ENCODE measurements around the gene RNASEL. TPM values are rescaled to one million over a fixed set of nuclear protein-coding genes. Genes with fewer than 3 reads are reported as not detected.

Gene RNASEL
- total and polyA plus RNA-seq, 2 of the 13 experiments (the other 11 are each of a cell fraction or from before 2014, with no cell fraction given): 0.05 to 0.20 TPM

GRCh38 chr1:182617734-182618351, 28.8 kb upstream of the RNASEL start:
- H3K9ac ChIP-seq (ENCODE audit: insufficient read depth, low read depth, low read length): no peak overlapping the region
- H3K9me3 ChIP-seq (ENCODE audit: low read length): no peaks in the 10 kb centered on the region
- TF ChIP-seq ERF (CRISPR knock-in tag; IDR thresholded peaks at IDR 0.05) (no peak), GATAD1 (CRISPR knock-in tag; IDR thresholded peaks at IDR 0.05) (no peak), IKZF5 (CRISPR knock-in tag; IDR thresholded peaks at IDR 0.05) (no peak), KDM3A (CRISPR knock-in tag; IDR thresholded peaks at IDR 0.05; ENCODE audit: low read depth) (no peak), CCDC6 (CRISPR knock-in tag; IDR thresholded peaks at IDR 0.05) (no peak), FOXO4 (CRISPR knock-in tag; conservative IDR thresholded peaks at IDR 0.05) (no peak), SP5 (CRISPR knock-in tag; IDR thresholded peaks at IDR 0.05; ENCODE audit: borderline replicate concordance, low read depth) (no peak), HMG20A (CRISPR knock-in tag; IDR thresholded peaks at IDR 0.05; ENCODE audit: borderline replicate concordance) (no peak), XRCC5 (optimal IDR thresholded peaks at IDR 0.05; ENCODE audit: low read length) (no peak)
- CTCF ChIA-PET (ENCODE audit: low intra/inter-chr PET ratio, low total read pairs): no interaction called here
- POLR2A ChIA-PET: no interaction called here
- no peaks in the 10 kb centered on the region for H4K20me1 ChIP-seq (ENCODE audit: insufficient read depth, low read length)
- ATAC-seq (no peak), FAIRE-seq (no peak), DNase-seq (ENCODE audit: low spot score) (no peak)
- H3K36me3 ChIP-seq (replicated peaks in 1 of 2; ENCODE audit: control insufficient read depth in 1 of 2, insufficient read depth in 2 of 2, low read length in 2 of 2): no peaks in the 10 kb centered on the region
- 0 out of 2 replicates have a peak, but pooled peaks cover 7% of the 10 kb centered on the region for H3K4me1 ChIP-seq (ENCODE audit: insufficient read depth, low read length)
- H3K4me3 ChIP-seq (replicated peaks in 1 of 3; ENCODE audit: insufficient read depth in 1 of 3, low read depth in 2 of 3, low read length in 3 of 3): no peak overlapping the region
- H3K27me3 ChIP-seq (ENCODE audit: control insufficient read depth in 1 of 2, insufficient read depth in 2 of 2, low read length in 2 of 2): peaks cover 2 to 45% of the 10 kb centered on the region in 2 experiments
- H3K79me2 ChIP-seq (ENCODE audit: insufficient read depth, low read length): no peaks in the 10 kb centered on the region
- intact Hi-C loops (cut with micrococcal nuclease; ENCODE audit: unreplicated experiment) (no loop called here), in situ Hi-C loops (cut with HindIII; ENCODE audit: extremely low pct_ligation_motif_present, low pct_unique_long_range_greater_than_20kb) (no loop called here)
- H3K4me2 ChIP-seq (ENCODE audit: low read depth, low read length): no peak overlapping the region
- H3K27ac ChIP-seq (ENCODE audit: extremely low read length, insufficient read depth, low read length): no peak overlapping the region
- H2AFZ ChIP-seq (ENCODE audit: low read length): no peak overlapping the region
- no TSS peak for BruUV-seq (replicated peaks)
- WGBS (ENCODE audit: low lambda C conversion rate): 8% methylated on average over 4 of the region's 6 CpGs
